Keratinocyte (primary cell): Measurements from ENCODE around the gene TMCC1. TPM values are rescaled to one million over a fixed set of nuclear protein-coding genes. Genes with fewer than 3 reads are reported as not detected.

Experiments used
- DNase-seq: peaks from one replicate; pipeline ENCODE4 v3.0.0-alpha.2; 2011; ENCODE audit warnings: low read depth, missing footprints, low spot score
- FAIRE-seq: peaks from 2 replicates; lab custom pipeline; 2011; peaks lifted over from hg19 to GRCh38; lab: Jason Lieb, UNC
- H2AFZ ChIP-seq: 2 replicates; pipeline ENCODE4 v1.6.0; 2012; ENCODE audit warnings: low read length, control low read depth, inconsistent platforms; ENCODE audit not compliant: control insufficient read depth
- H3K27ac ChIP-seq: 2 replicates; pipeline ENCODE4 v1.5.1; 2011; ENCODE audit warnings: low read length; ENCODE audit not compliant: control insufficient read depth, insufficient read depth
- H3K27me3 ChIP-seq: 3 replicates; pipeline ENCODE4 v1.6.0; 2011; ENCODE audit warnings: low read length; ENCODE audit not compliant: control insufficient read depth, insufficient read depth; ENCODE audit errors: extremely low read depth
- H3K36me3 ChIP-seq, 2 experiments: 2 replicates in 1 of 2; 3 replicates in 1 of 2; pipeline ENCODE4 v1.5.1; 2011; ENCODE audit warnings: low read length in 2 of 2, mild to moderate bottlenecking in 1 of 2; ENCODE audit not compliant: control insufficient read depth in 2 of 2, insufficient read depth in 2 of 2; ENCODE audit errors: extremely low read depth in 1 of 2
- H3K4me1 ChIP-seq: 3 replicates; pipeline ENCODE4 v1.5.1; 2011; ENCODE audit warnings: low read length; ENCODE audit not compliant: control insufficient read depth, insufficient read depth; ENCODE audit errors: extremely low read depth
- H3K4me2 ChIP-seq: 3 replicates; pipeline ENCODE4 v1.6.0; 2011; ENCODE audit warnings: low read depth, low read length; ENCODE audit not compliant: control insufficient read depth, insufficient read depth; ENCODE audit errors: extremely low read depth
- H3K4me3 ChIP-seq, 3 experiments: fragments of 200-600 bp in 1 of 3; sonication (generic) in 1 of 3; 2 replicates in 2 of 3; 3 replicates in 1 of 3; pipeline ENCODE4 v1.5.1; 2011 to 2016; ENCODE audit warnings: low read length in 3 of 3, mild to moderate bottlenecking in 3 of 3, control low read depth in 2 of 3, inconsistent platforms in 1 of 3, low read depth in 1 of 3, mixed read lengths in 1 of 3, mixed run types in 1 of 3, moderate library complexity in 1 of 3; ENCODE audit not compliant: control insufficient read depth in 2 of 3, insufficient read depth in 2 of 3; ENCODE audit errors: extremely low read depth in 1 of 3
- H3K79me2 ChIP-seq: 2 replicates; pipeline ENCODE4 v1.6.0; 2012; ENCODE audit warnings: low read length; ENCODE audit not compliant: control insufficient read depth, insufficient read depth
- H3K9ac ChIP-seq: 3 replicates; pipeline ENCODE4 v1.6.0; 2011; ENCODE audit warnings: low read length; ENCODE audit not compliant: control insufficient read depth, insufficient read depth; ENCODE audit errors: extremely low read depth
- H3K9me1 ChIP-seq: 3 replicates; pipeline ENCODE4 v1.6.0; 2011; ENCODE audit warnings: low read length; ENCODE audit not compliant: control insufficient read depth, insufficient read depth; ENCODE audit errors: extremely low read depth
- H3K9me3 ChIP-seq: 2 replicates; pipeline ENCODE4 v1.5.1; 2012; ENCODE audit warnings: low read depth, low read length; ENCODE audit not compliant: control insufficient read depth
- H4K20me1 ChIP-seq: 3 replicates; pipeline ENCODE4 v1.6.0; 2011; ENCODE audit warnings: low read length; ENCODE audit not compliant: control insufficient read depth, insufficient read depth; ENCODE audit errors: extremely low read depth
- CTCF ChIP-seq, 3 experiments: IDR thresholded peaks in 1 of 3; conservative IDR thresholded peaks in 1 of 3; optimal IDR thresholded peaks in 1 of 3; 2 replicates in 2 of 3; 3 replicates in 1 of 3; pipeline versions ENCODE3 to v1.5.1; 2011; ENCODE audit warnings: low read length in 3 of 3, mild to moderate bottlenecking in 3 of 3, moderate library complexity in 2 of 3, control low read depth in 1 of 3, inconsistent platforms in 1 of 3; ENCODE audit not compliant: insufficient read depth in 2 of 3; ENCODE audit errors: extremely low read depth in 1 of 3
- EZH2 ChIP-seq: IDR thresholded peaks from one replicate; pipeline ENCODE4 v1.6.1; 2012; ENCODE audit warnings: inconsistent platforms, mild to moderate bottlenecking, low read length, moderate library complexity
- dilution Hi-C: fragments of 300-500 bp; cut with MboI; formaldehyde crosslinking; loops from one replicate; pipeline ENCODE4 v1.7.0; 2020; ENCODE audit warnings: low sequenced_read_pairs; ENCODE audit not compliant: extremely low pct_ligation_motif_present
- polyA plus RNA-seq, 5 experiments: library from polyadenylated mRNA; depleted of rRNA in 3 of 5; stranded (reverse) in 3 of 5; stranded (forward) in 1 of 5; unstranded in 1 of 5; fragments of >200 nt; gene quantifications; 1 replicate in 1 of 5; 2 replicates in 3 of 5; 3 replicates in 1 of 5; pipeline versions ENCODE4 v1.2.1 to v1.2.3, GENCODE V29; 2011 to 2012; ENCODE audit warnings: missing spikeins in 2 of 5, low read depth in 1 of 5, low replicate concordance in 1 of 5

Gene TMCC1
- polyA plus RNA-seq, 1 donor (not counting 4 experiments of a cell fraction or from before 2014, with no cell fraction given): 27.7 TPM

GRCh38 chr3:129605203-129605921 is 288.1 kb downstream of the TMCC1 start:
- H3K9me3 ChIP-seq: no peaks in the 10 kb centered on the region
- no peaks in the 10 kb centered on the region for H3K36me3 ChIP-seq
- no peaks in the 10 kb centered on the region for H3K79me2 ChIP-seq
- H2AFZ ChIP-seq: no peak overlapping the region
- peaks cover 53% of the 10 kb centered on the region for H3K27me3 ChIP-seq
- DNase-seq (no peak), FAIRE-seq (no peak)
- H3K4me3 ChIP-seq: peak overlapping the region in 1 of 3 experiments; percentile 19
- no peak overlapping the region for H3K27ac ChIP-seq
- H3K4me1 ChIP-seq: no peaks in the 10 kb centered on the region
- TF ChIP-seq EZH2 (peak; percentile 100), CTCF (optimal IDR thresholded peaks at IDR 0.05 in 1 of 3, IDR thresholded peaks at IDR 0.05 in 1 of 3, conservative IDR thresholded peaks at IDR 0.05 in 1 of 3; ENCODE audit: extremely low read depth in 1 of 3, insufficient read depth in 2 of 3, low read length in 3 of 3) (no peak)
- H3K4me2 ChIP-seq: peak overlapping the region; percentile 32
- dilution Hi-C loops: no loop called here
- H4K20me1 ChIP-seq: peaks cover 3% of the 10 kb centered on the region
- H3K9ac ChIP-seq: no peak overlapping the region
- no peaks in the 10 kb centered on the region for H3K9me1 ChIP-seq

GRCh38 chr3:129604767-129605166 is 288.7 kb downstream of the TMCC1 start:
- no peak overlapping the region for H2AFZ ChIP-seq
- no peak overlapping the region for H3K4me2 ChIP-seq
- no peak for TF ChIP-seq CTCF (optimal IDR thresholded peaks at IDR 0.05 in 1 of 3, IDR thresholded peaks at IDR 0.05 in 1 of 3, conservative IDR thresholded peaks at IDR 0.05 in 1 of 3; ENCODE audit: extremely low read depth in 1 of 3, insufficient read depth in 2 of 3, low read length in 3 of 3)
- TF ChIP-seq EZH2: peak; percentile 48
- H3K36me3 ChIP-seq: no peaks in the 10 kb centered on the region
- H3K79me2 ChIP-seq: no peaks in the 10 kb centered on the region
- H4K20me1 ChIP-seq: peaks cover 3% of the 10 kb centered on the region
- no peak for DNase-seq
- H3K4me3 ChIP-seq: no peak overlapping the region
- H3K9me3 ChIP-seq: no peaks in the 10 kb centered on the region
- no peak for FAIRE-seq
- H3K27me3 ChIP-seq: peaks cover 49% of the 10 kb centered on the region
- no peak overlapping the region for H3K27ac ChIP-seq
- dilution Hi-C loops: no loop called here
- H3K9ac ChIP-seq: no peak overlapping the region
- H3K4me1 ChIP-seq: no peaks in the 10 kb centered on the region
- H3K9me1 ChIP-seq: no peaks in the 10 kb centered on the region
